Stomach (tissue), 4 donors: ENCODE measurements around the gene GSE1.

Experiments
- POLR2A ChIP-seq, 4 donors: fragments of 450-650 bp; IDR thresholded peaks; one replicate each; pipeline ENCODE4 v1.6.1; 2016; ENCODE audit warnings: antibody characterized with exemption in 4 of 4, control low read depth in 2 of 4, mild to moderate bottlenecking in 1 of 4, moderate library complexity in 1 of 4
- TF ChIP-seq, protein P1 (sequence below), 7 experiments: fragments of 450-650 bp in 4 of 7; fragments of 200-600 bp in 3 of 7; sonication (generic) in 3 of 7; IDR thresholded peaks; one replicate each; pipeline ENCODE4 v1.5.1; 2016 to 2019; ENCODE audit warnings: antibody characterized with exemption in 7 of 7, control low read depth in 2 of 7, mild to moderate bottlenecking in 1 of 7

DNA sequence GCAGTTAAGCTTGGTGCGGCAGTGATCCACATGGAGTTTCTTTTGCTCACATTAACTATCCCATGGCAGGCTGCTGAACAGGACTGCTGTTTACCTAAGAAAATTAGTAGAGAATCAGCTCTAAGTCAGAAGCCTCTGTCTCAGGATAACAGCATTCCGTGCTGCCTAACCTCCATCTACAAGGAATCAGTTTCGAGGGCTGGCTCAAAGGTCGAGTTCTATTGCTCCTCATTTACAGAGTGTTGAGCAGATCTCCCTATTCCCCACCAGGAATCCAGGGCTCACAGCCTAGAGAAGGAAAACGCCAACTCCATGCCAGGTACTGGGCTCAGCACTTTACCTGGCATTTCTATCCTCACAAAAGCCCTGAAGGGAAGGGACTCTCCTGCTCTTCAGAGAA is 65.7 kb downstream of the GSE1 start:
- TF ChIP-seq POLR2A (IDR thresholded peaks at IDR 0.05), result no peak
- TF ChIP-seq, protein P1, sequence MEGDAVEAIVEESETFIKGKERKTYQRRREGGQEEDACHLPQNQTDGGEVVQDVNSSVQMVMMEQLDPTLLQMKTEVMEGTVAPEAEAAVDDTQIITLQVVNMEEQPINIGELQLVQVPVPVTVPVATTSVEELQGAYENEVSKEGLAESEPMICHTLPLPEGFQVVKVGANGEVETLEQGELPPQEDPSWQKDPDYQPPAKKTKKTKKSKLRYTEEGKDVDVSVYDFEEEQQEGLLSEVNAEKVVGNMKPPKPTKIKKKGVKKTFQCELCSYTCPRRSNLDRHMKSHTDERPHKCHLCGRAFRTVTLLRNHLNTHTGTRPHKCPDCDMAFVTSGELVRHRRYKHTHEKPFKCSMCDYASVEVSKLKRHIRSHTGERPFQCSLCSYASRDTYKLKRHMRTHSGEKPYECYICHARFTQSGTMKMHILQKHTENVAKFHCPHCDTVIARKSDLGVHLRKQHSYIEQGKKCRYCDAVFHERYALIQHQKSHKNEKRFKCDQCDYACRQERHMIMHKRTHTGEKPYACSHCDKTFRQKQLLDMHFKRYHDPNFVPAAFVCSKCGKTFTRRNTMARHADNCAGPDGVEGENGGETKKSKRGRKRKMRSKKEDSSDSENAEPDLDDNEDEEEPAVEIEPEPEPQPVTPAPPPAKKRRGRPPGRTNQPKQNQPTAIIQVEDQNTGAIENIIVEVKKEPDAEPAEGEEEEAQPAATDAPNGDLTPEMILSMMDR (IDR thresholded peaks at IDR 0.05), result no peak
